CD4-positive, alpha-beta T cell treated with Interleukin-17A for 1 hour (primary cell): ENCODE results near the gene NCAPG.

Experiments
- DNase-seq: peaks from one replicate; pipeline ENCODE4 v3.0.0-alpha.2; 2020

The NCAPG gene

DNA sequence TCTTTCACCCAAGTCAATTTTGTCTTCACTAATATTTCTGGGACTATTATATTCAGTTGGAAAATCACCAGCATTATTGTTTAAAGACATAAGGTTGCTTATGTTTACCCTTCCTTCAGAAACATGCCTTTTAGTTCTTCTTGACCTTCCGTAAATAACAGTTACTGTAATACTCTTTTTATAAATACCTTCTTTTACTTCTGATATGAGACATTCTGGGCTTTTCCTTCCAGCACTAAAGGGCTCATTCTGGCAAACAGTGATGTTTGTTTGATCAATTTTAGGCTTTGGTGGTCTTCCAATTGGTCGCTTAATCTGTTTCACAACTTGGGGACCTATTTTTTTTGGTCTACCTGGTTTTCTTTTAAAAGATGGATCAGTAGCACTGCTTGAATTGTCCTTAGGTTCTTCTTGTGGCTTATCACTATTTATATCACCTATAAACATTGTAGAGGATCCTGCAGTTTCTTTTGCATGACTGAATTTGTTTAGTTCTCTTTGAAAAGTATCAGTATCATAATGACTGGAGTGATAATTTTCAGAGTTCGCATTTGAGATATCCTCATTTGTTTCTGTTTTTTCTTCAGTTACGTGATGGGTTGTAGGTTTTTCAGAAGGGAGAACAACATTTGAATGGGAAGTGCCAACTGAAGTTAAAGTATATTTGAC is 64.8 kb downstream of the NCAPG start:
- no peak for DNase-seq

DNA sequence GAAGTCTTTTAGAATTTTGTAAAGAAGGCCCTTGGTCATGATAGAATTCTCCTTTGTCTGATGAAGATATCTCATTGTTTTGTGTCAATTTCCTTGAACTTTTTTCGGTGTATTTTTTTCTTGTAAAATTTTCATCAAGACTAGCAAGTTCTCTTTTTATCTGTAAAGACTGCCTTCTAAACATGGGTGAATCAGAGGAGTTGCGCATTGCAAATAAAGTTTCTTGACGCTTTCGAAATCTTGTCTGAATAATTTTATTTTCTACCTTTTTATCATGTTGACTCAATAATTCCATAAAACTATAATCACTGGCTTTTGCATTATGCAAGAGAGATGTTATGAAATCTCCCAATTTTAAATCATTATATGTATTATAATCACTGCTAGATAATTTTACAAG is 66.2 kb downstream of the NCAPG start:
- DNase-seq: no peak

DNA sequence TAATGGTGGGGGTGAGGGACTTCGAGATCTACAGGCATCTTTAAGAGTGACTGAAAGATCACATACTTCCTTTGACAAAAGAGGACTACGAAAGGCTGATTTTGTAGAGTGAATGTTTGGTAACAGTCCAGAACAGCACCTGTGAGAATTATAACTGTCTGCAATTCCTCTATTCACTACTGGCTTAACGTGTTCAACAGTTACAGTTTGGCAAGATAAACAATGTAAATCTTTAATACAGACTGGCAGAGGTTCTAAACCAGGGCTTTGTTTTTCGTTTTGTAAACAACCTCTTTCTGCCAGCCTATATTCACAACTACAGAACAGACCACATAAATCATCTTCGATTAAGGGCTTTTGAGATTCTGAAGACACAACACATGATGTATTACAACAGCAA is 66.9 kb downstream of the NCAPG start:
- DNase-seq: no peak

DNA sequence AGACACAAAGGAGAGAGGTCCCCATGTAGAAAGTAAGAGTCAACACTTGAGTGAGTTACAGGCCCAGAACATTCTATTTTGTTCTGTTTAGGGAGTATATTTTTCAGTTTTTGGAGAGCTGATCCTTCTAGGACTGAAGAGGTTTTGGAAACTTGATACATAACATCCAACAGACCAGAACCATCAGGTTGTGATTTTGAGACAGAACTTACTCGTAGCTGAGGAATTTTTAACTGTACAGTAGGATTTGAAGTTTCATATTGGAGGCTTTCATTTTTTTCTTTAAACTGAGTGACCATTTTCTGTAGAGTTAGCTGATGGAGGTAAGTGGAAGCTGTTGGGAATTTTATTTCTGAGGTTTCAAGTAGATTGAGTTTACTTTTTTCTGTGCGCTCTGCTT is 73.3 kb downstream of the NCAPG start:
- no peak for DNase-seq

DNA sequence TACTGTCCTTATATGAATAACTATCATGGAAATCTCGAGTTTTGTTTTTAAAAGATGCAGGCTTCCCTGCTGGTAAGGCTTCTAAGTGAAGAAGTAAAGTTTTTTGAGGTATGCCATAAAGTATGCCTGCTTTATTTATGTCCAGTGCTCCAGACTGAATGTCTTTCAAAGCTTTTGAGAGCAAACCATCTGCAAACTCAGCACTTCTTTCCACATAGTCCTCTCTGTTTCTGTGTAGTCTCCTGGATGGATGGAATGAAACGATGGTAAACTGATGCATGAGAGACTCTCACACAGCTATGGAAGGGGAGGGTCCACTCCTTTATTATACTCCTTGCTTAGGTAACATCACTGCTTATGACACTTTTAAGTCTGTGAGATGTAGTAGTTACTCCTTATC is 73.7 kb downstream of the NCAPG start:
- DNase-seq: no peak

DNA sequence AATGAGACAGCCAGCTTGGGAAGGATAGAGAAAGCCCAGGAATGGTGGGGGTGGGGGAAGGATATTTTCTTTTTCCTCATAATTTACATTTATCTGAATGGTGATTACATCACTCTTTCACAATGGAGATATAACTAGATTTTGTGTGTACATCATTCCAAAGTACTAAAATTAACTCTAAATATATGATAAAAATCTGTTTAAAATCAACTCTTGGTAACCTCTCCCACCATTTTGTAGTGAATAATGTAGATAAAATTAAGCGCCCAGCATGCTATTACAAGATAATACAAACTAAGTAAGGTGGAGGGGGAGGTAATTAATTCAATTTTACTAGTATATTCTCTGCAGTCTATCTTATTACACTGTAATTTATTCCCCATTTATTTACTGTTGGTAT is 78.9 kb downstream of the NCAPG start:
- no peak for DNase-seq

DNA sequence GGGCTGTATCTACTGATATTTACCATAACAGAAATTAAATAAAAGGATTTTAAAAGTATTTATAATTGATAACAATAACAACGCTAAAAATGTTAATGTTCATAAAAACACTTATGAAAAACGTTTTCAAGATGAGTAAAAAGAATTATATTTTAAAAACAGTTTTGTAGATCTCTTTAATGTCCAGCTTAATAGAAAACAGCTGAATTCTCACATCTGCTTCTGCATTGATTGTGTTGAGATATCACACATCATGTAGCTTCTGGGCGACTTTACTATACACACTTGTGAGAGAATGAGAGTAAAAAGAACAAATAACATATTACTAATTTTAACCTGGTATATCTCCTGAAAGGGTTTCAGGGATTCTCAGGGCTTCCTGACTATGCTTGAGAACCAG is 83.6 kb downstream of the NCAPG start:
- DNase-seq: no peak
